Bronchial epithelial cell (primary cell): ENCODE measurements around the gene GABRA1. TPM values are rescaled to one million over a fixed set of nuclear protein-coding genes. Genes with fewer than 3 reads are reported as not detected.

Source experiments
- DNase-seq: peaks from one replicate; pipeline ENCODE4 v3.0.0-alpha.2; 2010; ENCODE audit warnings: low read depth
- FAIRE-seq: peaks from 2 replicates; lab custom pipeline; 2011; peaks lifted over from hg19 to GRCh38; lab: Jason Lieb, UNC
- H3K27me3 ChIP-seq: 2 replicates; pipeline ENCODE4 v1.5.1; 2011; ENCODE audit warnings: low read length; ENCODE audit not compliant: control insufficient read depth, insufficient read depth
- H3K36me3 ChIP-seq: 2 replicates; pipeline ENCODE4 v1.5.1; 2011; ENCODE audit warnings: low read length; ENCODE audit not compliant: control insufficient read depth, insufficient read depth
- H3K4me3 ChIP-seq: 2 replicates; pipeline ENCODE4 v1.5.1; 2011; ENCODE audit warnings: mild to moderate bottlenecking, low read depth, low read length, control low read depth
- total RNA-seq: library from RNA; depleted of rRNA; stranded (reverse); fragments of >200 nt; gene quantifications from 2 replicates; pipeline ENCODE4 v1.2.1, GENCODE V29; 2014
- TF ChIP-seq, protein P1 (sequence below): IDR thresholded peaks from 2 replicates; pipeline ENCODE4 v1.5.1; 2011; ENCODE audit warnings: mild to moderate bottlenecking, moderate library complexity, low read length, control low read depth, inconsistent platforms; ENCODE audit not compliant: insufficient read depth, severe bottlenecking

Gene GABRA1
- total RNA-seq, 1 donor from 2014 or later = not detected

DNA sequence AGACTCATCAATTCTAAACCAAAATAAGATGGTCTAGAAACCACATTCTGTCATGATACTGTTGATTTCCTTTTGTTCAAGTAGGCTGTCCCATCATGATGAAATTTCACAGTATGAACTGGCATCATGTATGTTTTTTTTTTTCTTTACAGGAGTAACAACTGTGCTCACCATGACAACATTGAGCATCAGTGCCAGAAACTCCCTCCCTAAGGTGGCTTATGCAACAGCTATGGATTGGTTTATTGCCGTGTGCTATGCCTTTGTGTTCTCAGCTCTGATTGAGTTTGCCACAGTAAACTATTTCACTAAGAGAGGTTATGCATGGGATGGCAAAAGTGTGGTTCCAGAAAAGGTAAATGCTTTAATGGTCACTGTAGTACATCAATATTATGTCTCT is 47.6 kb downstream of the GABRA1 start:
- TF ChIP-seq, protein P1, sequence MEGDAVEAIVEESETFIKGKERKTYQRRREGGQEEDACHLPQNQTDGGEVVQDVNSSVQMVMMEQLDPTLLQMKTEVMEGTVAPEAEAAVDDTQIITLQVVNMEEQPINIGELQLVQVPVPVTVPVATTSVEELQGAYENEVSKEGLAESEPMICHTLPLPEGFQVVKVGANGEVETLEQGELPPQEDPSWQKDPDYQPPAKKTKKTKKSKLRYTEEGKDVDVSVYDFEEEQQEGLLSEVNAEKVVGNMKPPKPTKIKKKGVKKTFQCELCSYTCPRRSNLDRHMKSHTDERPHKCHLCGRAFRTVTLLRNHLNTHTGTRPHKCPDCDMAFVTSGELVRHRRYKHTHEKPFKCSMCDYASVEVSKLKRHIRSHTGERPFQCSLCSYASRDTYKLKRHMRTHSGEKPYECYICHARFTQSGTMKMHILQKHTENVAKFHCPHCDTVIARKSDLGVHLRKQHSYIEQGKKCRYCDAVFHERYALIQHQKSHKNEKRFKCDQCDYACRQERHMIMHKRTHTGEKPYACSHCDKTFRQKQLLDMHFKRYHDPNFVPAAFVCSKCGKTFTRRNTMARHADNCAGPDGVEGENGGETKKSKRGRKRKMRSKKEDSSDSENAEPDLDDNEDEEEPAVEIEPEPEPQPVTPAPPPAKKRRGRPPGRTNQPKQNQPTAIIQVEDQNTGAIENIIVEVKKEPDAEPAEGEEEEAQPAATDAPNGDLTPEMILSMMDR = no peak
- Histone ChIP-seq H3K4me3 (no peak overlapping the region), H3K36me3 (no peaks in the 10 kb centered on the region), H3K27me3 (no peaks in the 10 kb centered on the region)
- FAIRE-seq = no peak
- no peak for DNase-seq

DNA sequence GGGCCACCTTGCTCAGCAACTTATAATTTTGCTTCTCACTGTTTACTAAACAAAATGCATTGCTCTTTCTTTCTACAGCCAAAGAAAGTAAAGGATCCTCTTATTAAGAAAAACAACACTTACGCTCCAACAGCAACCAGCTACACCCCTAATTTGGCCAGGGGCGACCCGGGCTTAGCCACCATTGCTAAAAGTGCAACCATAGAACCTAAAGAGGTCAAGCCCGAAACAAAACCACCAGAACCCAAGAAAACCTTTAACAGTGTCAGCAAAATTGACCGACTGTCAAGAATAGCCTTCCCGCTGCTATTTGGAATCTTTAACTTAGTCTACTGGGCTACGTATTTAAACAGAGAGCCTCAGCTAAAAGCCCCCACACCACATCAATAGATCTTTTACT is 49.1 kb downstream of the GABRA1 start:
- Histone ChIP-seq H3K36me3 (no peaks in the 10 kb centered on the region), H3K4me3 (no peak overlapping the region), H3K27me3 (no peaks in the 10 kb centered on the region)
- TF ChIP-seq, protein P1 = no peak
- DNase-seq (no peak), FAIRE-seq (no peak)

DNA sequence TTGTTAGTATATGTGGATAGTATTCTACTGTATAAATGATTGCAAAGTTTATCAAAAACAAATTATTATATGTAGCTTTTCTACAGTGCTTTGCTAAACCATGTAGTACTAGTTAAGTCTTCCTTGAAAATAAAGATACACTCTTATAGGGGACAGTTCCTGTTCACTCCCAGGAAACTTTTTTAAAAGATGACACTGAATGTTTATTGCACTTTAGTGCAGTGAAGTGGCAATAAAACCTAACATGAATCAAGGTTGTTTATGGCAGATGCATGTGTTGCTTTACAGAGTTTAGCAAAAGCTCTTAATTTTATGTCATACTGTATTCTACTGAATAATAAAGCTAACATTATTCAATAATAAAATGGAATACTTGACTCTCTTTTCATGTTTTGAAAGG is 51.7 kb downstream of the GABRA1 start:
- DNase-seq = no peak
- no peak for FAIRE-seq
- TF ChIP-seq, protein P1 = no peak
- H3K4me3 ChIP-seq = no peak overlapping the region
- H3K27me3 ChIP-seq = no peaks in the 10 kb centered on the region
- no peaks in the 10 kb centered on the region for H3K36me3 ChIP-seq

DNA sequence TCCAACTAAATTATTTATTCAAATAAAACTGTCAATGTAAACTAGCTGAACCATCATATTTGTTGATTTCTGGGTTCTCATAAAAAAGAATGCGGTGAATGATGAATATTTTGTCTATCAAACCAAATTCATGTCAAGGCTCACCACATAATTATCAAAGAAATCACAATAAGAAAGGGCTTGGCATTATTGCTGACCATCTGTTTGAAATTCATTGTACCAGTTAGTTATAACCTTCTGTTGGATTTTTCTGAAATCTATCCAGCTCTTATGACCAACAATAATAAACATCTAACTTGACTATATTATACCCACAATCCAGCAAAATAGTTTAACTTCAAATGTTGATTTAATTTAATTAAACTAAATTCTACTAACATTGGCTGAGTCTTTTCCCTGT is 53.1 kb downstream of the GABRA1 start:
- DNase-seq (no peak), FAIRE-seq (no peak)
- Histone ChIP-seq H3K4me3 (no peak overlapping the region), H3K36me3 (no peaks in the 10 kb centered on the region), H3K27me3 (no peaks in the 10 kb centered on the region)
- TF ChIP-seq, protein P1 = no peak

DNA sequence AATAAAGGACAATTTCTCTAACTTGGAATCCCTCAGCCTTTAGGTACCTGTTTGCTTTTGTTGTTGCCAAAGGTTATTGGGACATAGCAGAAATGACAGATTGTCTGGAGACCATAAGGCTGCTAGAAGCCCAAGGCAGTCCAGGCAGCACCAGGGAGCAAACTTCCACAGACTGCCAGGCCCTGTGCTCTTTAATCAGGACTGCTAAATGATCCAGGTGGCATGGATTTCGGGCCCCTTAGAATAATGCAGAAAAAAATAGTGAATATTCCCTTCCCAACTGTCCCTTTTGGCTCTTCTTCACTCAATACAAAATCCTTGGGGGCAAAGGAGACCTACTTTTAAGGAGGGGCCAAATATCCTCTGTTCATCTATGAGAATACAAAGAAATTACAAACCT is 73.9 kb downstream of the GABRA1 start:
- Histone ChIP-seq H3K36me3 (no peaks in the 10 kb centered on the region), H3K27me3 (no peaks in the 10 kb centered on the region), H3K4me3 (no peak overlapping the region)
- TF ChIP-seq, protein P1 = no peak
- DNase-seq (no peak), FAIRE-seq (no peak)

DNA sequence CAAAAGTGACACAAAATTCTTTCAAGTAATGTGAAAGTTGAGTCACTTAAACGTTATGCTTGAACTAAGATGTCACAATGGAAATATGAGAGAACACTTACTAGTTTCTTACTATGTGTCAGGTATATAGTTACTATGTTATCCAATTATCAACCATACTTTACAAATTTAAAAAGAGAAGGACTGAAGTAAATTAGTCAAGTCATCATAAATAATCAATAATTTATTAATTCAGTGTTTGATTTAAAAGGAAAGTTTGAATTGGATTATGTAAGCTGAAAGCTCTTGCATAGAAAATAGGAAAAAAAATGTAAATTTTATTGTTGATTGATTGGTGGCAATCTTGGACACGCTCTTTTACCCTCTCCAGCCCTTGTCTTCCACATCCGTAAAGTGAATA is 76.3 kb downstream of the GABRA1 start:
- no peak overlapping the region for H3K4me3 ChIP-seq
- FAIRE-seq = no peak
- no peaks in the 10 kb centered on the region for H3K36me3 ChIP-seq
- TF ChIP-seq, protein P1 = no peak
- no peaks in the 10 kb centered on the region for H3K27me3 ChIP-seq
- DNase-seq = no peak
